SK-N-SH treated with all-trans-retinoic acid at 6 μM for 48 hours (cell line): ENCODE results near the gene HDGFL2.
"Not testable (repeated sequence)": the region's sequence is repeated elsewhere in the genome, so short reads cannot be mapped to it uniquely, and the experiment has no call there.

ENCODE experiments used
- ATAC-seq: fragments of 200-7000 bp; cut with Tn5 transposase; 3 replicates; pipeline ENCODE4 v1.9.1; 2020; ENCODE audit warnings: mild to moderate bottlenecking, moderate library complexity
- ARNTL ChIP-seq: fragments of 450-650 bp; formaldehyde crosslinking; IDR thresholded peaks from 2 replicates; pipeline ENCODE4 v1.5.0; 2020; ENCODE audit warnings: low read depth, mild to moderate bottlenecking, moderate library complexity, borderline replicate concordance
- BACH2 ChIP-seq: fragments of 250-450 bp; sonication (Bioruptor Pico); IDR thresholded peaks from 2 replicates; pipeline ENCODE4 v1.9.0; 2021; ENCODE audit warnings: mild to moderate bottlenecking, borderline replicate concordance
- CREB5 ChIP-seq: fragments of 250-450 bp; sonication (Bioruptor Pico); IDR thresholded peaks from 2 replicates; pipeline ENCODE4 v1.5.1; 2020; ENCODE audit warnings: low read depth, mild to moderate bottlenecking, moderate library complexity
- CSDC2 ChIP-seq: fragments of 250-450 bp; sonication (Bioruptor Pico); IDR thresholded peaks from 2 replicates; pipeline ENCODE4 v1.5.0; 2020; ENCODE audit warnings: mild to moderate bottlenecking, moderate library complexity
- ESRRG ChIP-seq: fragments of 250-450 bp; sonication (Bioruptor Pico); IDR thresholded peaks from 2 replicates; pipeline ENCODE4 v1.6.1; 2021; ENCODE audit warnings: mild to moderate bottlenecking
- GLIS3 ChIP-seq: fragments of 250-450 bp; sonication (Bioruptor Pico); IDR thresholded peaks from 2 replicates; pipeline ENCODE4 v1.5.0; 2020; ENCODE audit warnings: mild to moderate bottlenecking, moderate library complexity
- ISL1 ChIP-seq: fragments of 250-450 bp; sonication (Bioruptor Pico); IDR thresholded peaks from 2 replicates; pipeline ENCODE4 v2.1.2; 2022; ENCODE audit warnings: mild to moderate bottlenecking, moderate library complexity
- OSR1 ChIP-seq: fragments of 250-450 bp; sonication (Bioruptor Pico); IDR thresholded peaks from 2 replicates; pipeline ENCODE4 v1.8.0; 2022; ENCODE audit warnings: moderate library complexity, mild to moderate bottlenecking, inconsistent platforms
- PATZ1 ChIP-seq: fragments of 250-450 bp; sonication (Bioruptor Pico); IDR thresholded peaks from 2 replicates; pipeline ENCODE4 v1.8.0; 2020; ENCODE audit warnings: mild to moderate bottlenecking, moderate library complexity, borderline replicate concordance
- POU6F1 ChIP-seq: fragments of 250-450 bp; sonication (Bioruptor Pico); IDR thresholded peaks from 2 replicates; pipeline ENCODE4 v1.8.0; 2021; ENCODE audit warnings: low read depth, mild to moderate bottlenecking, moderate library complexity, borderline replicate concordance
- PPARA ChIP-seq: fragments of 250-450 bp; sonication (Bioruptor Pico); IDR thresholded peaks from 2 replicates; pipeline ENCODE4 v1.5.0; 2020; ENCODE audit warnings: mild to moderate bottlenecking, borderline replicate concordance
- RARB ChIP-seq: fragments of 250-450 bp; sonication (Bioruptor Pico); IDR thresholded peaks from 2 replicates; pipeline ENCODE4 v1.8.0; 2021; ENCODE audit warnings: mild to moderate bottlenecking, moderate library complexity
- SNAI2 ChIP-seq: fragments of 250-450 bp; sonication (Bioruptor Pico); IDR thresholded peaks from 2 replicates; pipeline ENCODE4 v1.5.0; 2020; ENCODE audit warnings: mild to moderate bottlenecking, moderate library complexity
- TCF4 ChIP-seq: fragments of 250-450 bp; sonication (Bioruptor Pico); IDR thresholded peaks from 2 replicates; pipeline ENCODE4 v1.8.0; 2021; ENCODE audit warnings: mild to moderate bottlenecking, moderate library complexity, borderline replicate concordance
- TOX ChIP-seq: fragments of 250-450 bp; sonication (Bioruptor Pico); IDR thresholded peaks from 2 replicates; pipeline ENCODE4 v1.8.0; 2021; ENCODE audit warnings: mild to moderate bottlenecking, moderate library complexity, borderline replicate concordance
- ZC3H10 ChIP-seq: fragments of 250-450 bp; sonication (Bioruptor Pico); IDR thresholded peaks from 2 replicates; pipeline ENCODE4 v1.5.1; 2021; ENCODE audit warnings: mild to moderate bottlenecking, moderate library complexity
- ZFP3 ChIP-seq: fragments of 250-450 bp; sonication (Bioruptor Pico); IDR thresholded peaks from 2 replicates; pipeline ENCODE4 v1.5.0; 2020; ENCODE audit warnings: mild to moderate bottlenecking, moderate library complexity
- ZFP30 ChIP-seq: fragments of 450-650 bp; formaldehyde crosslinking; IDR thresholded peaks from 2 replicates; pipeline ENCODE4 v1.5.0; 2022; ENCODE audit warnings: mild to moderate bottlenecking, moderate library complexity
- ZNF8 ChIP-seq: fragments of 450-650 bp; formaldehyde crosslinking; IDR thresholded peaks from 2 replicates; pipeline ENCODE4 v1.5.0; 2020; ENCODE audit warnings: mild to moderate bottlenecking, moderate library complexity

Gene HDGFL2

GRCh38 chr19:4539693-4540581 is 67.8 kb downstream of the HDGFL2 start, which contains the start of gene LRG1:
LRG1 (minus strand) TSS chr19:4540036; CDS start chr19:4540013, 23 bp downstream.
- ATAC-seq, result no peak
- no peak for TF ChIP-seq ZFP30 (CRISPR knock-in tag)
- no peak for TF ChIP-seq ZNF8
- TF ChIP-seq PATZ1 (CRISPR knock-in tag), result no peak
- TF ChIP-seq SNAI2 (CRISPR knock-in tag), result no peak
- TF ChIP-seq BACH2 (CRISPR knock-in tag), result no peak
- TF ChIP-seq TOX, result no peak
- TF ChIP-seq CREB5 (CRISPR knock-in tag), result no peak
- no peak for TF ChIP-seq OSR1 (CRISPR knock-in tag)
- no peak for TF ChIP-seq TCF4 (CRISPR knock-in tag)
- TF ChIP-seq, all 23 proteins: peak for 0

GRCh38 chr19:4541114-4541805 is 69.2 kb downstream of the HDGFL2 start:
- no peak for ATAC-seq
- no peak for TF ChIP-seq ARNTL (CRISPR knock-in tag)
- TF ChIP-seq CREB5 (CRISPR knock-in tag), result no peak
- no peak for TF ChIP-seq OSR1 (CRISPR knock-in tag)
- TF ChIP-seq ZC3H10 (CRISPR knock-in tag), result no peak
- TF ChIP-seq ISL1 (CRISPR knock-in tag), result no peak
- TF ChIP-seq PATZ1 (CRISPR knock-in tag), result no peak
- no peak for TF ChIP-seq RARB (CRISPR knock-in tag)
- no peak for TF ChIP-seq TCF4 (CRISPR knock-in tag)
- no peak for TF ChIP-seq ZFP3
- TF ChIP-seq ESRRG (CRISPR knock-in tag), result no peak

GRCh38 chr19:4541806-4542145 is 69.7 kb downstream of the HDGFL2 start:
- ATAC-seq, result not testable (repeated sequence)

- no peak for ATAC-seq
These were observed 71.1 kb downstream of the HDGFL2 start for GRCh38 chr19:4542896-4543841.

More at GRCh38 chr19:4542896-4543841, 71.1 kb downstream of the HDGFL2 start:
- TF ChIP-seq POU6F1 (CRISPR knock-in tag) (no peak), OSR1 (CRISPR knock-in tag) (no peak), SNAI2 (CRISPR knock-in tag) (no peak), PPARA (CRISPR knock-in tag) (no peak), CREB5 (CRISPR knock-in tag) (no peak), BACH2 (CRISPR knock-in tag) (no peak), TOX (no peak), ZFP30 (CRISPR knock-in tag) (no peak), ZC3H10 (CRISPR knock-in tag) (no peak), RARB (CRISPR knock-in tag) (no peak), CSDC2 (CRISPR knock-in tag) (no peak), GLIS3 (CRISPR knock-in tag) (no peak), ISL1 (CRISPR knock-in tag) (no peak)
- TF ChIP-seq, all 23 proteins: peak for 0
